Measurements from ENCODE around the gene FNDC10.
"Not testable (repeated sequence)": the region's sequence is repeated elsewhere in the genome, so short reads cannot be mapped to it uniquely, and the experiment has no call there.

The FNDC10 gene

DNA sequence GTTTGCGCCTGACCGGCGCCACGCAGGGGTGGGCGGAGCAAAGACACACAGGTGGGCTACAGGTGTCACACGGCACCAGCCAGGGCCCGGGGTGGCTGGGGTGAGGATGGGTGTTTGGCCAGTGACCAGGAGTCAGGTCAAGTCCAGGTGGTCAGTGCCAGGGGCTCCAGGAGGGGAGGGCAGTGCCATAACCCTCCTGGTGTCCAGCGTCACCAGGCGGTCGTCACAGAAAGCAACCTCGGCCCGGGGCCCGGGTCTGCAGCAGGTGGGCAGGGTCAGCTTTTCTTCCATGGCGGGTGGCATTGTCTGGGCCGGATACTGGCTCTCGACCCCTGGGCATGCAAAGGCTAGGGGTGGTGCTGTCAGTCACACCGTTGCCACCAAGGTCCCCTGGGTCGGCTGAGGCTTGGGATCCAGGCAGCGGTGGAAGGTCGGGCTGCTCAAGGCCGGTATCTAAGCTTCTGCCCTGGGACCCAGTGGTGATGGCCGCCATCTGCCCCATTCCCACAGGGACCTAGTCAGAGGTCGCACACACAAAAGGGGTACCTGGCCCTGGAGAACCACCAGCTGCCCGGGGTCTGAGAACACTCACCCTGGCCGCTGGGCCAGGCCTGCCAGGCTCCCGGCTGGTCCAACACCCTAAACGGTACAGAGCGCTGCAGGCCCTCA, 1.8 kb downstream of the FNDC10 start:
- no peak for TF ChIP-seq CTCF (IDR thresholded peaks at IDR 0.05; ENCODE audit: control insufficient read depth, extremely low read depth, insufficient read depth)
- H3K4me3 ChIP-seq (ENCODE audit: low read depth, low read length), result no peak overlapping the region
- no peak for DNase-seq (ENCODE audit: low read depth)

DNA sequence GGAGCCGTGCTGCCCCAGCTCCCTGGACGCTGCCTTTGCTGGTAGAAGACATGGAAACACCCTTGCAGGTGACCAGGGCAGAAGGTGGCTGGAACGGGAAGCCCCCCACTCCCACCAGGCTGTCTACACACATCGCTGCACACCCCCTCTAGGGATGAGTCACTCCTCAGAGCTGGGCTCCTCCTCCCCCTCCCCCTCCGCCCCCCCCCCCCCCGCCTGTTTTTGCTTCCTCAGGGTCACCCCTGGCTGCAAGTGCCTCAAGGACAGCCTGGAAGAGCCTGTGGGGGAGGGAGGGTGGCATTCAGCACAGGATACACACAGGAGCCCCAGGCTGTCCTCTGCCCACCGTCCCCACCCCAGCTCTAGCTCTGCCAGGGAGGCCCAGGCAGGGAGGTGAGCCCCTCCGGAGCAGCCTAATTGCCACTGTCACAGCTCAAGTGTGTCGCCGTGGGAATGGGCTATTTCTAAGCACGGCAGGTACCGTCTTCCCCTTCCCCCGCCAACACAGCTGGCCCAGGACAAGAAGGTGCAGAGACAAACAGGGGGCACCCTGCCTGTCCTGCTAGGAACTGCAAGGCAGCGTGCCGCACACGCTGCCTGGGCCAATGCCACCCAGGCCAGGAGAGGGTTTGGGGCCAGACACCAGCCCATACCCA, 2.5 kb downstream of the FNDC10 start:
- peak; percentile 20; the same call in 1 of the 2 replicates for TF ChIP-seq CTCF (IDR thresholded peaks at IDR 0.05; ENCODE audit: control insufficient read depth, extremely low read depth, insufficient read depth)
- H3K4me3 ChIP-seq (ENCODE audit: low read depth, low read length), result no peak overlapping the region
- DNase-seq (ENCODE audit: low read depth), result no peak

- no peak overlapping the region for H3K4me3 ChIP-seq (ENCODE audit: low read depth, low read length)
- DNase-seq (ENCODE audit: low read depth), result no peak
- TF ChIP-seq CTCF (IDR thresholded peaks at IDR 0.05; ENCODE audit: control insufficient read depth, extremely low read depth, insufficient read depth), result no peak
These were observed 3.3 kb downstream of the FNDC10 start for GRCh38 chr1:1596493-1597274.

GRCh38 chr1:1595341-1595740, 4.6 kb downstream of the FNDC10 start:
- not testable (repeated sequence) for DNase-seq (ENCODE audit: low read depth); H3K4me3 ChIP-seq (ENCODE audit: low read depth, low read length)

DNA sequence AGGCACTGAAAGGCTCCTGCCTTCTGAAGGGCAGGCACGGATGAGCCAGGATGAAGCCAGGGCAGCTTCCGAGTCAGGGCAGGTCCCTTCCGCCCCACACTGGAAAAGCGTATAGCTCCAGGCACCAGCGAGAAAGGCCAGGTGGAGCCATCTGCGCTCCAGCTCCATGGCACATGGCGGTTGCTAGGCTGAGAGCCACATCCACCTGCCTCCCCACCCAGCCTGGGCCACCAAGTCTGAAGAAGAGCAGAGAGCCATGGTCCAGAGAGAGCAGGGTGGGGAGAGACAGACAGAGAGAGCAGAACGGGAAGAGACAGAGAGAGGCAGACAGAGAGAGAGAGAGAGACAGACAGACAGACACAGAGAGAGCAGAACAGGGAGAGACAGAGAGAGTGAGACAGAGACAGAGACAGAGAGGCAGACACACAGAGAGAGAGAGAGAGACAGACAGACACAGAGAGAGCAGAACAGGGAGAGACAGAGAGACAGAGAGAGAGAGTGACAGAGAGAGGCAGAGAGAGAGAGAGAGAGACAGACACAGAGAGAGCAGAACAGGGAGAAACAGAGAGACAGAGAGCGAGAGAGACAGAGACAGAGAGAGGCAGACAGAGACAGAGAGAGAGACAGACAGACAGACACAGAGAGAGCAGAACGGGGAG, 5.2 kb downstream of the FNDC10 start:
- DNase-seq (ENCODE audit: low read depth), result no peak
- no peak overlapping the region for H3K4me3 ChIP-seq (ENCODE audit: low read depth, low read length)
- TF ChIP-seq CTCF (IDR thresholded peaks at IDR 0.05; ENCODE audit: control insufficient read depth, extremely low read depth, insufficient read depth), result no peak

- TF ChIP-seq CTCF (IDR thresholded peaks at IDR 0.05; ENCODE audit: control insufficient read depth, extremely low read depth, insufficient read depth), result no peak
- no peak for DNase-seq (ENCODE audit: low read depth)
These were observed 5.9 kb downstream of the FNDC10 start for GRCh38 chr1:1593834-1594601.

More at GRCh38 chr1:1593834-1594601, 5.9 kb downstream of the FNDC10 start:
- no peak overlapping the region for H3K4me3 ChIP-seq (ENCODE audit: low read depth, low read length)

Measured in LNCaP clone FGC (cell line).